ENCODE data around the gene UBE2QL1. TPM values are rescaled to one million over a fixed set of nuclear protein-coding genes. Genes with fewer than 3 reads are reported as not detected.
"Not testable (repeated sequence)": the region's sequence is repeated elsewhere in the genome, so short reads cannot be mapped to it uniquely, and the experiment has no call there.

UBE2QL1 gene
- total RNA-seq, 3 donors from 2014 or later: 0.44 to 1.8 (median 1.6) TPM

GRCh38 chr5:6505783-6506557 lies 57.3 kb downstream of the UBE2QL1 start:
- TF ChIP-seq POLR2A (IDR thresholded peaks at IDR 0.05) (no peak), CTCF (IDR thresholded peaks at IDR 0.05) (no peak), POLR2AphosphoS5 (IDR thresholded peaks at IDR 0.05) (no peak)
- Histone ChIP-seq H3K27ac (no peak overlapping the region), H3K9me3 (no peaks in the 10 kb centered on the region), H3K4me3 (no peak overlapping the region), H3K36me3 (no peaks in the 10 kb centered on the region), H3K27me3 (no peaks in the 10 kb centered on the region), H3K4me1 (no peaks in the 10 kb centered on the region)
- DNase-seq (ENCODE audit: low spot score in 2 of 2): no peak
- intact Hi-C loops (cut with DNase I; ENCODE audit: low total_unique reads): no loop called here

- H3K4me3 ChIP-seq: no peak overlapping the region
- no peaks in the 10 kb centered on the region for H3K27me3 ChIP-seq
- H3K36me3 ChIP-seq: no peaks in the 10 kb centered on the region
- H3K27ac ChIP-seq: no peak overlapping the region
- intact Hi-C loops (cut with DNase I; ENCODE audit: low total_unique reads): no loop called here
- no peaks in the 10 kb centered on the region for H3K9me3 ChIP-seq
- no peak for DNase-seq (ENCODE audit: low spot score in 2 of 2)
- H3K4me1 ChIP-seq: no peaks in the 10 kb centered on the region
- no peak for TF ChIP-seq POLR2A (IDR thresholded peaks at IDR 0.05)
- no peak for TF ChIP-seq CTCF (IDR thresholded peaks at IDR 0.05)
- TF ChIP-seq POLR2AphosphoS5 (IDR thresholded peaks at IDR 0.05): no peak
Observed at GRCh38 chr5:6506611-6507010, 58.0 kb downstream of the UBE2QL1 start.

- no peaks in the 10 kb centered on the region for H3K36me3 ChIP-seq
- H3K4me3 ChIP-seq: no peak overlapping the region
- intact Hi-C loops (cut with DNase I; ENCODE audit: low total_unique reads): no loop called here
- H3K27ac ChIP-seq: no peak overlapping the region
- H3K27me3 ChIP-seq: no peaks in the 10 kb centered on the region
- DNase-seq (ENCODE audit: low spot score in 2 of 2): no peak
- no peaks in the 10 kb centered on the region for H3K9me3 ChIP-seq
- no peaks in the 10 kb centered on the region for H3K4me1 ChIP-seq
- TF ChIP-seq CTCF (IDR thresholded peaks at IDR 0.05): no peak
- TF ChIP-seq POLR2AphosphoS5 (IDR thresholded peaks at IDR 0.05): no peak
- no peak for TF ChIP-seq POLR2A (IDR thresholded peaks at IDR 0.05)
Observed at GRCh38 chr5:6508931-6509330, 60.3 kb downstream of the UBE2QL1 start.

GRCh38 chr5:6510132-6510531 lies 61.5 kb downstream of the UBE2QL1 start:
- no peak for TF ChIP-seq CTCF (IDR thresholded peaks at IDR 0.05)
- TF ChIP-seq POLR2A (IDR thresholded peaks at IDR 0.05): no peak
- no peak for TF ChIP-seq POLR2AphosphoS5 (IDR thresholded peaks at IDR 0.05)

GRCh38 chr5:6510973-6511372 lies 62.3 kb downstream of the UBE2QL1 start:
- Histone ChIP-seq H3K4me3 (no peak overlapping the region), H3K4me1 (no peaks in the 10 kb centered on the region), H3K9me3 (no peaks in the 10 kb centered on the region), H3K36me3 (no peaks in the 10 kb centered on the region), H3K27ac (no peak overlapping the region), H3K27me3 (no peaks in the 10 kb centered on the region)
- intact Hi-C loops (cut with DNase I; ENCODE audit: low total_unique reads): no loop called here
- TF ChIP-seq POLR2A (IDR thresholded peaks at IDR 0.05) (no peak), CTCF (IDR thresholded peaks at IDR 0.05) (no peak), POLR2AphosphoS5 (IDR thresholded peaks at IDR 0.05) (no peak)
- no peak for DNase-seq (ENCODE audit: low spot score in 2 of 2)

More at GRCh38 chr5:6510132-6510531, 61.5 kb downstream of the UBE2QL1 start:
- intact Hi-C loops (cut with DNase I; ENCODE audit: low total_unique reads): no loop called here
- Histone ChIP-seq H3K4me1 (no peaks in the 10 kb centered on the region), H3K27me3 (no peaks in the 10 kb centered on the region), H3K36me3 (no peaks in the 10 kb centered on the region), H3K27ac (no peak overlapping the region), H3K9me3 (no peaks in the 10 kb centered on the region), H3K4me3 (no peak overlapping the region)
- DNase-seq (ENCODE audit: low spot score in 2 of 2): no peak

- H3K4me3 ChIP-seq; H3K36me3 ChIP-seq; DNase-seq (ENCODE audit: low spot score in 2 of 2); H3K4me1 ChIP-seq; intact Hi-C loops (cut with DNase I; ENCODE audit: low total_unique reads); H3K27ac ChIP-seq; H3K9me3 ChIP-seq; H3K27me3 ChIP-seq: not testable (repeated sequence)
Observed at GRCh38 chr5:6515812-6516211, 67.2 kb downstream of the UBE2QL1 start.
